PC-9 (cell line): Measurements from ENCODE around the gene CFAP46.

ENCODE experiments used
- CTCF ChIP-seq: fragments of 200-600 bp; sonication (generic); conservative IDR thresholded peaks from 2 replicates; pipeline ENCODE4 v1.6.1; 2017; ENCODE audit warnings: mixed run types, antibody characterized with exemption, mild to moderate bottlenecking, moderate library complexity
- EZH2 ChIP-seq: fragments of 200-600 bp; sonication (generic); IDR thresholded peaks from 2 replicates; pipeline ENCODE4 v1.8.0; 2017; ENCODE audit warnings: antibody characterized with exemption, low read depth

GRCh38 chr10:132937861-132938260, 4.5 kb downstream of the CFAP46 start:
- TF ChIP-seq CTCF, result no peak
- TF ChIP-seq EZH2, result no peak
